Esophagus muscularis mucosa (tissue), 3 donors: ENCODE measurements around the gene KCNJ12.

Source experiments
- CTCF ChIP-seq, 3 experiments: fragments of 200-600 bp in 2 of 3; fragments of 450-650 bp in 1 of 3; sonication (generic) in 2 of 3; IDR thresholded peaks; one replicate each; pipeline ENCODE4 v1.5.1; 2017 to 2019; ENCODE audit warnings: antibody characterized with exemption in 3 of 3, mild to moderate bottlenecking in 2 of 3, moderate library complexity in 1 of 3
- EP300 ChIP-seq: sonication (generic); formaldehyde crosslinking; IDR thresholded peaks from one replicate; pipeline ENCODE4 v1.6.1; 2017; ENCODE audit warnings: antibody characterized with exemption

- TF ChIP-seq CTCF (IDR thresholded peaks at IDR 0.05) (peak; percentile 58 to 67 (median 66)), EP300 (no peak)
Measured at GRCh38 chr17:21452377-21453143, 76.4 kb downstream of the KCNJ12 start.
